ENCODE data around the gene FRY. TPM values are rescaled to one million over a fixed set of nuclear protein-coding genes. Genes with fewer than 3 reads are reported as not detected.

FRY gene
- total RNA-seq, 1 donor from 2014 or later = 38.8 TPM

- Mint-ChIP-seq H3K9me3 (ENCODE audit: low read depth) (no peaks in the 10 kb centered on the region), H3K27me3 (ENCODE audit: low read depth) (no peaks in the 10 kb centered on the region), H3K4me3 (ENCODE audit: unreplicated experiment) (peak overlapping the region; percentile 7), H3K4me1 (ENCODE audit: low read depth) (peaks cover 20% of the 10 kb centered on the region), H3K36me3 (ENCODE audit: low read depth) (peaks cover 24% of the 10 kb centered on the region), H3K27ac (ENCODE audit: unreplicated experiment) (peak overlapping the region; percentile 87)
- no peak for DNase-seq (ENCODE audit: low spot score)
- no peak for TF ChIP-seq CTCF (IDR thresholded peaks at IDR 0.05)
Observed at GRCh38 chr13:32224916-32225315, 193.3 kb downstream of the FRY start.

GRCh38 chr13:32225481-32225931 lies 193.9 kb downstream of the FRY start:
- Mint-ChIP-seq H3K9me3 (ENCODE audit: low read depth) (no peaks in the 10 kb centered on the region), H3K36me3 (ENCODE audit: low read depth) (peaks cover 27% of the 10 kb centered on the region), H3K27me3 (ENCODE audit: low read depth) (no peaks in the 10 kb centered on the region), H3K4me1 (ENCODE audit: low read depth) (peaks cover 20% of the 10 kb centered on the region), H3K27ac (ENCODE audit: unreplicated experiment) (peak overlapping the region; percentile 87), H3K4me3 (ENCODE audit: unreplicated experiment) (peak overlapping the region; percentile 7)
- no peak for DNase-seq (ENCODE audit: low spot score)
- TF ChIP-seq CTCF (IDR thresholded peaks at IDR 0.05) = no peak

- Mint-ChIP-seq H3K27me3 (ENCODE audit: low read depth) (no peaks in the 10 kb centered on the region), H3K27ac (ENCODE audit: unreplicated experiment) (no peak overlapping the region), H3K9me3 (ENCODE audit: low read depth) (no peaks in the 10 kb centered on the region), H3K4me3 (ENCODE audit: unreplicated experiment) (no peak overlapping the region), H3K36me3 (ENCODE audit: low read depth) (peaks cover 31% of the 10 kb centered on the region), H3K4me1 (ENCODE audit: low read depth) (peaks cover 20% of the 10 kb centered on the region)
- DNase-seq (ENCODE audit: low spot score) = no peak
- no peak for TF ChIP-seq CTCF (IDR thresholded peaks at IDR 0.05)
Observed at GRCh38 chr13:32228330-32229041, 196.9 kb downstream of the FRY start.

- H3K4me1 Mint-ChIP-seq (ENCODE audit: low read depth) = peaks cover 19% of the 10 kb centered on the region
- no peaks in the 10 kb centered on the region for H3K27me3 Mint-ChIP-seq (ENCODE audit: low read depth)
- H3K36me3 Mint-ChIP-seq (ENCODE audit: low read depth) = peaks cover 33% of the 10 kb centered on the region
- no peak overlapping the region for H3K4me3 Mint-ChIP-seq (ENCODE audit: unreplicated experiment)
- no peaks in the 10 kb centered on the region for H3K9me3 Mint-ChIP-seq (ENCODE audit: low read depth)
- DNase-seq (ENCODE audit: low spot score) = no peak
- TF ChIP-seq CTCF (IDR thresholded peaks at IDR 0.05) = no peak
- H3K27ac Mint-ChIP-seq (ENCODE audit: unreplicated experiment) = no peak overlapping the region
Observed at GRCh38 chr13:32229443-32229842, 197.9 kb downstream of the FRY start.

GRCh38 chr13:32232263-32232662 lies 200.7 kb downstream of the FRY start:
- Mint-ChIP-seq H3K36me3 (ENCODE audit: low read depth) (peaks cover 47% of the 10 kb centered on the region), H3K27me3 (ENCODE audit: low read depth) (no peaks in the 10 kb centered on the region), H3K4me1 (ENCODE audit: low read depth) (peaks cover 5% of the 10 kb centered on the region), H3K27ac (ENCODE audit: unreplicated experiment) (no peak overlapping the region), H3K9me3 (ENCODE audit: low read depth) (peaks cover 2% of the 10 kb centered on the region), H3K4me3 (ENCODE audit: unreplicated experiment) (no peak overlapping the region)
- TF ChIP-seq CTCF (IDR thresholded peaks at IDR 0.05) = no peak
- DNase-seq (ENCODE audit: low spot score) = no peak

Data from chondrocyte (in vitro differentiated cells).